Right lobe of liver (tissue), 4 donors: Measurements from ENCODE around the gene HACD4.

Source experiments
- POLR2A ChIP-seq: fragments of 450-650 bp; IDR thresholded peaks from one replicate; pipeline ENCODE4 v1.6.1; 2017; ENCODE audit warnings: antibody characterized with exemption, mild to moderate bottlenecking
- TF ChIP-seq, protein P1 (sequence below), 4 donors: fragments of 200-600 bp in 3 of 4; fragments of 450-650 bp in 1 of 4; IDR thresholded peaks; one replicate each; pipeline versions ENCODE4 v1.5.1 to v1.8.0; 2016 to 2022; ENCODE audit warnings: antibody characterized with exemption in 4 of 4, mild to moderate bottlenecking in 2 of 4
- donor health status: DM: no; HTN: no; CAD: no.
- donor health status: DM: no; HTN: no; CAD: no.
- donor health status: DM: no; HTN: yes; CAD: no.

DNA sequence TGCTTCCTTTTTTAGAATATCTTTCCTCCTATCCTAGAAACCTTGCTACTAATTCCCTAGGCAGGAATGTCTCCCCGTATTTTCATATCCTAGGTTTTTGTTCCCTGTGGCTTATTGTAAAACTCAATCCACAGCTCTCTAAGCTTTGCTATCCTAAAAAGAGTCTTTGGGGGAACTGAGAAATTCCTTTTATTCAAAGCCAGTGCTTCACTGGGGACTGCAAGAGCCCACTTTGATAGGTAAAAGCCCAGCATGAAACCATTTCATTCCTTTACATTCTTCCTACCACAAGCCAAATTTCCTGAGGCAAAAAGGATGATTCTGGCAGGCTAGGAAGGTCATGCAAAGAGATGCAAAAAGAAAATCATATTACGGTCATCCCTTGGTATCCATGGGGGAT, 5.8 kb upstream of the HACD4 start:
- TF ChIP-seq, protein P1, sequence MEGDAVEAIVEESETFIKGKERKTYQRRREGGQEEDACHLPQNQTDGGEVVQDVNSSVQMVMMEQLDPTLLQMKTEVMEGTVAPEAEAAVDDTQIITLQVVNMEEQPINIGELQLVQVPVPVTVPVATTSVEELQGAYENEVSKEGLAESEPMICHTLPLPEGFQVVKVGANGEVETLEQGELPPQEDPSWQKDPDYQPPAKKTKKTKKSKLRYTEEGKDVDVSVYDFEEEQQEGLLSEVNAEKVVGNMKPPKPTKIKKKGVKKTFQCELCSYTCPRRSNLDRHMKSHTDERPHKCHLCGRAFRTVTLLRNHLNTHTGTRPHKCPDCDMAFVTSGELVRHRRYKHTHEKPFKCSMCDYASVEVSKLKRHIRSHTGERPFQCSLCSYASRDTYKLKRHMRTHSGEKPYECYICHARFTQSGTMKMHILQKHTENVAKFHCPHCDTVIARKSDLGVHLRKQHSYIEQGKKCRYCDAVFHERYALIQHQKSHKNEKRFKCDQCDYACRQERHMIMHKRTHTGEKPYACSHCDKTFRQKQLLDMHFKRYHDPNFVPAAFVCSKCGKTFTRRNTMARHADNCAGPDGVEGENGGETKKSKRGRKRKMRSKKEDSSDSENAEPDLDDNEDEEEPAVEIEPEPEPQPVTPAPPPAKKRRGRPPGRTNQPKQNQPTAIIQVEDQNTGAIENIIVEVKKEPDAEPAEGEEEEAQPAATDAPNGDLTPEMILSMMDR (IDR thresholded peaks at IDR 0.05), result no peak
- TF ChIP-seq POLR2A, result no peak
